K562 (cell line): ENCODE measurements around the gene CCDC85A. TPM values are rescaled to one million over a fixed set of nuclear protein-coding genes. Genes with fewer than 3 reads are reported as not detected.

ENCODE experiments used
- ATAC-seq: fragments of 200-7000 bp; cut with Tn5 transposase; 3 replicates; pipeline ENCODE4 v1.9.1; 2020; ENCODE audit warnings: moderate library complexity
- BruUV-seq: library from RNA; stranded (reverse); fragments of 400-500 nt; replicated peaks from 2 replicates; lab custom pipeline; 2021; lab: Mats Ljungman, UMichigan
- CTCF ChIA-PET: fragments of 300-600 bp; formaldehyde crosslinking; extraction: SDS; loops from one replicate; lab custom pipeline; 2021; ENCODE audit warnings: low intra/inter-chr PET ratio; lab: Yijun Ruan, JAX
- POLR2A ChIA-PET: fragments of 300-600, 350-650 bp; sonication (Branson Sonifier 250); formaldehyde crosslinking; extraction: SDS; loops from one replicate; lab custom pipeline; 2021; ENCODE audit warnings: antibody characterized with exemption, inconsistent platforms; lab: Yijun Ruan, JAX
- DNase-seq, 4 experiments: peaks; one replicate each; pipeline versions ENCODE4 v3.0.0 to v3.0.0-alpha.2; 2011 to 2018; ENCODE audit warnings: low spot score in 3 of 4, mixed read lengths in 3 of 4; ENCODE audit errors: extremely low read depth in 1 of 4
- FAIRE-seq: peaks from 2 replicates; lab custom pipeline; 2011; peaks lifted over from hg19 to GRCh38; lab: Jason Lieb, UNC
- H2AFZ ChIP-seq: 2 replicates; pipeline ENCODE4 v1.6.0; 2011; ENCODE audit warnings: low read depth, low read length, control low read depth, inconsistent platforms
- H3K27ac ChIP-seq: fragments of 200-600 bp; 3 replicates; pipeline ENCODE4 v1.8.0; 2011; ENCODE audit warnings: low read depth, mild to moderate bottlenecking, control low read depth, inconsistent platforms, low read length, moderate library complexity, mixed read lengths; ENCODE audit errors: extremely low read depth
- H3K27me3 ChIP-seq, 2 experiments: fragments of 300-600 bp in 1 of 2; 2 replicates in 1 of 2; 3 replicates in 1 of 2; pipeline versions ENCODE4 v1.6.0 to v1.8.0; 2011; ENCODE audit warnings: inconsistent platforms in 2 of 2, low read length in 2 of 2, mild to moderate bottlenecking in 1 of 2, mixed read lengths in 1 of 2, moderate library complexity in 1 of 2; ENCODE audit not compliant: control insufficient read depth in 2 of 2, insufficient read depth in 2 of 2
- H3K36me3 ChIP-seq: fragments of 300-600 bp; 3 replicates; pipeline ENCODE4 v1.8.0; 2011; ENCODE audit warnings: mild to moderate bottlenecking, low read length, inconsistent platforms; ENCODE audit not compliant: control insufficient read depth, insufficient read depth
- H3K4me1 ChIP-seq, 2 experiments: fragments of 200-600 bp in 1 of 2; replicated peaks in 1 of 2; 2 replicates in 1 of 2; 3 replicates in 1 of 2; pipeline versions ENCODE4 v1.5.1 to v1.8.0; 2011; ENCODE audit warnings: inconsistent platforms in 2 of 2, low read length in 2 of 2, mild to moderate bottlenecking in 1 of 2, mixed read lengths in 1 of 2, moderate library complexity in 1 of 2; ENCODE audit not compliant: control insufficient read depth in 2 of 2, insufficient read depth in 2 of 2
- H3K4me2 ChIP-seq: 2 replicates; pipeline ENCODE4 v1.6.1; 2011; ENCODE audit warnings: low read length, control low read depth, inconsistent platforms, mixed read lengths; ENCODE audit not compliant: insufficient read depth
- H3K4me3 ChIP-seq: fragments of 200-600 bp; sonication (generic), shearing (Covaris generic); 2 replicates; pipeline ENCODE4 v1.5.1; 2016; ENCODE audit warnings: control low read depth, inconsistent platforms
- H3K79me2 ChIP-seq: fragments of 200-600 bp; 3 replicates; pipeline ENCODE4 v1.8.0; 2011; ENCODE audit warnings: low read length, inconsistent platforms; ENCODE audit not compliant: control insufficient read depth, insufficient read depth
- H3K9ac ChIP-seq, 2 experiments: 2 replicates each; pipeline versions ENCODE4 v1.6.0 to v1.6.1; 2011; ENCODE audit warnings: low read depth in 2 of 2, low read length in 2 of 2, control low read depth in 1 of 2, inconsistent platforms in 1 of 2, mild to moderate bottlenecking in 1 of 2, mixed read lengths in 1 of 2; ENCODE audit not compliant: insufficient read depth in 1 of 2
- H3K9me1 ChIP-seq: one replicate; pipeline ENCODE4 v1.6.0; 2011; ENCODE audit warnings: inconsistent platforms, mild to moderate bottlenecking, low read length, moderate library complexity; ENCODE audit not compliant: control insufficient read depth, insufficient read depth
- H3K9me3 ChIP-seq: replicated peaks from 2 replicates; pipeline ENCODE4 v1.5.1; 2011; ENCODE audit warnings: low read depth, low read length, inconsistent platforms; ENCODE audit not compliant: control insufficient read depth, insufficient read depth
- H4K20me1 ChIP-seq: replicated peaks from 2 replicates; pipeline ENCODE4 v1.6.1; 2011; ENCODE audit warnings: low read length, inconsistent platforms, mixed read lengths; ENCODE audit not compliant: control insufficient read depth, insufficient read depth
- EGR1 ChIP-seq: fragments of 450-650 bp; conservative IDR thresholded peaks from 2 replicates; pipeline ENCODE4 v1.6.1; 2017; ENCODE audit warnings: mild to moderate bottlenecking
- FOXK2 ChIP-seq, 2 experiments: fragments of 450-650 bp; IDR thresholded peaks in 1 of 2; conservative IDR thresholded peaks in 1 of 2; 2 replicates each; pipeline ENCODE4 v1.6.1; 2016; ENCODE audit warnings: low read depth in 2 of 2, mild to moderate bottlenecking in 1 of 2
- HNRNPH1 ChIP-seq: fragments of 200-400 bp; formaldehyde crosslinking; optimal IDR thresholded peaks from 2 replicates; pipeline ENCODE3; 2017; ENCODE audit warnings: low read depth, mild to moderate bottlenecking, low read length, moderate library complexity
- MECOM ChIP-seq: fragments of 250-450 bp; sonication (Bioruptor Pico); IDR thresholded peaks from 2 replicates; pipeline ENCODE4 v1.8.0; 2022; ENCODE audit warnings: inconsistent platforms
- NELFE ChIP-seq: IDR thresholded peaks from 2 replicates; pipeline ENCODE4 v1.6.1; 2011; ENCODE audit warnings: mild to moderate bottlenecking; ENCODE audit not compliant: insufficient read depth, insufficient read length
- RB1 ChIP-seq: fragments of 450-650 bp; IDR thresholded peaks from 2 replicates; pipeline ENCODE4 v1.6.1; 2017; ENCODE audit warnings: low read depth, mild to moderate bottlenecking
- TAF9B ChIP-seq: fragments of 450-650 bp; IDR thresholded peaks from 2 replicates; pipeline ENCODE4 v1.6.1; 2018; ENCODE audit warnings: mild to moderate bottlenecking; ENCODE audit not compliant: partially characterized antibody
- TOE1 ChIP-seq, 2 experiments: fragments of 450-650 bp in 1 of 2; sonication (generic) in 1 of 2; formaldehyde crosslinking in 1 of 2; IDR thresholded peaks; 2 replicates each; pipeline versions ENCODE4 v1.7.1 to v1.8.0; 2016 to 2022; ENCODE audit warnings: borderline replicate concordance in 2 of 2, mild to moderate bottlenecking in 2 of 2, antibody characterized with exemption in 1 of 2, inconsistent platforms in 1 of 2, low read depth in 1 of 2, missing genetic modification reagents in 1 of 2, moderate library complexity in 1 of 2
- WGBS: fragments of 100-300 bp; shearing (Covaris generic); methylation state at CpG from one replicate; pipeline ENCODE4 v1.1.6; 2016; ENCODE audit warnings: low coverage, mixed read lengths; ENCODE audit not compliant: insufficient coverage; ENCODE audit errors: missing lambda C conversion rate; 5-methylcytosine and 5-hydroxymethylcytosine counted together
- in situ Hi-C: fragments of 300-500 bp; cut with MboI; formaldehyde crosslinking; loops from 4 replicates; pipeline ENCODE4 v1.15.0; 2018; ENCODE audit warnings: inconsistent platforms, mixed read lengths
- intact Hi-C: fragments of 100-400 bp; cut with micrococcal nuclease; formaldehyde crosslinking; loops from 2 replicates; pipeline ENCODE4 v1.14.2; 2022
- polyA plus RNA-seq, 8 experiments: library from polyadenylated mRNA; depleted of rRNA in 4 of 8; stranded (reverse) in 5 of 8; unstranded in 3 of 8; fragments of >200 nt; fragmentation: Nextera tagmentation in 2 of 8; fragmentation: Illumina TruSeq in 1 of 8; extraction: Ambion mirVana in 2 of 8; extraction: Trizol in 1 of 8; gene quantifications; 2 replicates each; pipeline versions ENCODE4 v1.2.1 to v1.2.3, GENCODE V29; 2011 to 2014; ENCODE audit warnings: inconsistent platforms in 1 of 8, missing spikeins in 1 of 8
- total RNA-seq, 7 experiments: library from RNA; depleted of rRNA in 6 of 7; stranded (reverse); fragments of >200 nt in 6 of 7; fragmentation: Illumina TruSeq in 2 of 7; extraction: Trizol in 2 of 7; gene quantifications; 2 replicates each; pipeline versions ENCODE4 v1.2.1 to v1.2.3, GENCODE V29; 2011 to 2021; ENCODE audit warnings: low replicate concordance in 1 of 7
- TF ChIP-seq, protein P1 (sequence below): sonication (generic); formaldehyde crosslinking; IDR thresholded peaks from 2 replicates; pipeline ENCODE4 v1.8.0; 2022; ENCODE audit warnings: mild to moderate bottlenecking, missing genetic modification reagents
- TF ChIP-seq, protein P2 (sequence below), 2 experiments: fragments of 450-650 bp in 1 of 2; sonication (generic) in 1 of 2; formaldehyde crosslinking; conservative IDR thresholded peaks; 2 replicates each; pipeline versions ENCODE4 v1.4.0 to v1.8.1; 2020 to 2022; ENCODE audit warnings: mild to moderate bottlenecking in 1 of 2, missing genetic modification reagents in 1 of 2
- TF ChIP-seq, protein P3 (sequence below): sonication (generic); formaldehyde crosslinking; IDR thresholded peaks from 2 replicates; pipeline ENCODE4 v1.8.0; 2022; ENCODE audit warnings: mild to moderate bottlenecking, missing genetic modification reagents

CCDC85A gene
- total and polyA plus RNA-seq, 9 of the 15 experiments (the other 6 are each of a cell fraction or from before 2014, with no cell fraction given), result 0.03 to 0.14 (median 0.10) TPM; not detected in 5

DNA sequence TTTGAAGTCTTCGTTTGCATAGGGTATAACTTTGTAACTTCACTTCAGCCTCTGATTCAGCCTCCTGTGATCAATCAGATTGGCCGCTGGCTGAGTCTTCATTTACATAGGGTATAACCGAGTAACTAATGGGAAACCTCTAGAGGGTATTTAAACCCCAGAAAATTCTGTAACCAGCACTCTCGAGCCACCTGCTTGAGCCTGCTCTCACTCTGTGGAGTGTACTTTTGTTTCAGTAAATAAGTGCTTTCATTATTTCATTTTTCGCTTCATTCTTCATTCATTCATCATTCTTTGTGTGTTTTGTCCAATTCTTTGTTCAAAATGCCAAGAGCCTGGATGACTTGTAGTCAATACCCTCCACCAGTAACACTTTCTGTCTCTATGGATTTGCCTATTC lies 56.4 kb downstream of the CCDC85A start:
- BruUV-seq, result no TSS peak
- Histone ChIP-seq H3K9me3 (no peaks in the 10 kb centered on the region), H3K79me2 (no peaks in the 10 kb centered on the region), H3K36me3 (no peaks in the 10 kb centered on the region), H3K27ac (no peak overlapping the region), H3K9ac (no peak overlapping the region), H3K4me1 (no peaks in the 10 kb centered on the region), H3K27me3 (no peaks in the 10 kb centered on the region), H3K9me1 (no peaks in the 10 kb centered on the region), H2AFZ (no peak overlapping the region), H3K4me3 (no peak overlapping the region), H4K20me1 (no peaks in the 10 kb centered on the region), H3K4me2 (no peak overlapping the region)
- ATAC-seq, result no peak
- TF ChIP-seq TOE1 (IDR thresholded peaks at IDR 0.05; ENCODE audit: borderline replicate concordance) (no peak), TOE1 (CRISPR knock-in tag; IDR thresholded peaks at IDR 0.05; ENCODE audit: borderline replicate concordance, low read depth) (no peak), FOXK2 (conservative IDR thresholded peaks at IDR 0.05 in 1 of 2, IDR thresholded peaks at IDR 0.05 in 1 of 2; ENCODE audit: low read depth in 2 of 2) (no peak), EGR1 (no peak), TAF9B (no peak), NELFE (no peak), MECOM (CRISPR knock-in tag) (no peak), RB1 (no peak), HNRNPH1 (no peak)
- TF ChIP-seq, protein P1, sequence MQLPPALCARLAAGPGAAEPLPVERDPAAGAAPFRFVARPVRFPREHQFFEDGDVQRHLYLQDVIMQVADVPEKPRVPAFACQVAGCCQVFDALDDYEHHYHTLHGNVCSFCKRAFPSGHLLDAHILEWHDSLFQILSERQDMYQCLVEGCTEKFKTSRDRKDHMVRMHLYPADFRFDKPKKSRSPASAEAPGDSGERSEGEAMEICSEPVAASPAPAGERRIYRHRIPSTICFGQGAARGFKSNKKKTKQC, result no peak
- TF ChIP-seq, protein P2, sequence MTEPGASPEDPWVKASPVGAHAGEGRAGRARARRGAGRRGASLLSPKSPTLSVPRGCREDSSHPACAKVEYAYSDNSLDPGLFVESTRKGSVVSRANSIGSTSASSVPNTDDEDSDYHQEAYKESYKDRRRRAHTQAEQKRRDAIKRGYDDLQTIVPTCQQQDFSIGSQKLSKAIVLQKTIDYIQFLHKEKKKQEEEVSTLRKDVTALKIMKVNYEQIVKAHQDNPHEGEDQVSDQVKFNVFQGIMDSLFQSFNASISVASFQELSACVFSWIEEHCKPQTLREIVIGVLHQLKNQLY (CRISPR knock-in tag; conservative IDR thresholded peaks at IDR 0.05), result no peak
- TF ChIP-seq, protein P3, sequence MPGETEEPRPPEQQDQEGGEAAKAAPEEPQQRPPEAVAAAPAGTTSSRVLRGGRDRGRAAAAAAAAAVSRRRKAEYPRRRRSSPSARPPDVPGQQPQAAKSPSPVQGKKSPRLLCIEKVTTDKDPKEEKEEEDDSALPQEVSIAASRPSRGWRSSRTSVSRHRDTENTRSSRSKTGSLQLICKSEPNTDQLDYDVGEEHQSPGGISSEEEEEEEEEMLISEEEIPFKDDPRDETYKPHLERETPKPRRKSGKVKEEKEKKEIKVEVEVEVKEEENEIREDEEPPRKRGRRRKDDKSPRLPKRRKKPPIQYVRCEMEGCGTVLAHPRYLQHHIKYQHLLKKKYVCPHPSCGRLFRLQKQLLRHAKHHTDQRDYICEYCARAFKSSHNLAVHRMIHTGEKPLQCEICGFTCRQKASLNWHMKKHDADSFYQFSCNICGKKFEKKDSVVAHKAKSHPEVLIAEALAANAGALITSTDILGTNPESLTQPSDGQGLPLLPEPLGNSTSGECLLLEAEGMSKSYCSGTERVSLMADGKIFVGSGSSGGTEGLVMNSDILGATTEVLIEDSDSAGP (CRISPR knock-in tag), result no peak
- ChIA-PET POLR2A (no interaction called here), CTCF (no interaction called here)
- DNase-seq, result no peak
- intact Hi-C loops, result no loop called here
- in situ Hi-C loops, result no loop called here
- 2% methylated on average over 5 of the region's 5 CpGs for WGBS
- no peak for FAIRE-seq
